ENCODE measurements around the gene SHISA9.

Gene SHISA9

GRCh38 chr16:12902511-12903372 is 1.3 kb downstream of the SHISA9 start:
- no peak for TF ChIP-seq CTCF (IDR thresholded peaks at IDR 0.05; ENCODE audit: control insufficient read depth, insufficient read depth, low read depth, low read length, missing control alignments)
- no peak for DNase-seq (ENCODE audit: low read depth)
- H3K4me3 ChIP-seq (ENCODE audit: control insufficient read depth, low read depth, low read length), result no peak overlapping the region

GRCh38 chr16:12903407-12904328 is 2.3 kb downstream of the SHISA9 start:
- DNase-seq (ENCODE audit: low read depth), result no peak
- no peak overlapping the region for H3K4me3 ChIP-seq (ENCODE audit: control insufficient read depth, low read depth, low read length)
- no peak for TF ChIP-seq CTCF (IDR thresholded peaks at IDR 0.05; ENCODE audit: control insufficient read depth, insufficient read depth, low read depth, low read length, missing control alignments)

- TF ChIP-seq CTCF (IDR thresholded peaks at IDR 0.05; ENCODE audit: control insufficient read depth, insufficient read depth, low read depth, low read length, missing control alignments), result no peak
- no peak for DNase-seq (ENCODE audit: low read depth)
- no peak overlapping the region for H3K4me3 ChIP-seq (ENCODE audit: control insufficient read depth, low read depth, low read length)
Observed at GRCh38 chr16:12904329-12904671, 2.9 kb downstream of the SHISA9 start.

- H3K4me3 ChIP-seq (ENCODE audit: control insufficient read depth, low read depth, low read length), result no peak overlapping the region
- no peak for TF ChIP-seq CTCF (IDR thresholded peaks at IDR 0.05; ENCODE audit: control insufficient read depth, insufficient read depth, low read depth, low read length, missing control alignments)
- DNase-seq (ENCODE audit: low read depth), result no peak
Observed at GRCh38 chr16:12906271-12906670, 4.9 kb downstream of the SHISA9 start.

- no peak overlapping the region for H3K4me3 ChIP-seq (ENCODE audit: control insufficient read depth, low read depth, low read length)
- TF ChIP-seq CTCF (IDR thresholded peaks at IDR 0.05; ENCODE audit: control insufficient read depth, insufficient read depth, low read depth, low read length, missing control alignments), result no peak
- no peak for DNase-seq (ENCODE audit: low read depth)
Observed at GRCh38 chr16:12906765-12907516, 5.5 kb downstream of the SHISA9 start.

GRCh38 chr16:12907670-12908233 is 6.4 kb downstream of the SHISA9 start:
- TF ChIP-seq CTCF (IDR thresholded peaks at IDR 0.05; ENCODE audit: control insufficient read depth, insufficient read depth, low read depth, low read length, missing control alignments), result peak; percentile 33
- DNase-seq (ENCODE audit: low read depth), result no peak
- H3K4me3 ChIP-seq (ENCODE audit: control insufficient read depth, low read depth, low read length), result no peak overlapping the region

Measured in AG09309 (cell line).